Measurements from ENCODE around the gene OGFOD3.

GRCh38 chr17:82438401-82439193 lies 20.2 kb upstream of the OGFOD3 start:
- TF ChIP-seq EZH2 (IDR thresholded peaks at IDR 0.05; ENCODE audit: borderline replicate concordance, low read length) = no peak
- TF ChIP-seq, protein P1, sequence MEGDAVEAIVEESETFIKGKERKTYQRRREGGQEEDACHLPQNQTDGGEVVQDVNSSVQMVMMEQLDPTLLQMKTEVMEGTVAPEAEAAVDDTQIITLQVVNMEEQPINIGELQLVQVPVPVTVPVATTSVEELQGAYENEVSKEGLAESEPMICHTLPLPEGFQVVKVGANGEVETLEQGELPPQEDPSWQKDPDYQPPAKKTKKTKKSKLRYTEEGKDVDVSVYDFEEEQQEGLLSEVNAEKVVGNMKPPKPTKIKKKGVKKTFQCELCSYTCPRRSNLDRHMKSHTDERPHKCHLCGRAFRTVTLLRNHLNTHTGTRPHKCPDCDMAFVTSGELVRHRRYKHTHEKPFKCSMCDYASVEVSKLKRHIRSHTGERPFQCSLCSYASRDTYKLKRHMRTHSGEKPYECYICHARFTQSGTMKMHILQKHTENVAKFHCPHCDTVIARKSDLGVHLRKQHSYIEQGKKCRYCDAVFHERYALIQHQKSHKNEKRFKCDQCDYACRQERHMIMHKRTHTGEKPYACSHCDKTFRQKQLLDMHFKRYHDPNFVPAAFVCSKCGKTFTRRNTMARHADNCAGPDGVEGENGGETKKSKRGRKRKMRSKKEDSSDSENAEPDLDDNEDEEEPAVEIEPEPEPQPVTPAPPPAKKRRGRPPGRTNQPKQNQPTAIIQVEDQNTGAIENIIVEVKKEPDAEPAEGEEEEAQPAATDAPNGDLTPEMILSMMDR (conservative IDR thresholded peaks at IDR 0.05 in 1 of 2, IDR thresholded peaks at IDR 0.05 in 1 of 2; ENCODE audit: extremely low read depth in 1 of 2, insufficient read depth in 1 of 2, low read depth in 1 of 2, low read length in 2 of 2) = no peak

All from mammary epithelial cell (primary cell).